Lung (tissue), 12 donors: ENCODE results near the gene C19orf47. TPM values are rescaled to one million over a fixed set of nuclear protein-coding genes. Genes with fewer than 3 reads are reported as not detected.

Experiments
- ATAC-seq: fragments of 200-7000 bp; cut with Tn5 transposase; one replicate; pipeline ENCODE4 v1.9.1; 2020; ENCODE audit warnings: moderate number of reproducible peaks; ENCODE audit not compliant: insufficient read depth, low FRiP score
- DNase-seq, 3 donors: peaks; one replicate each; pipeline ENCODE4 v3.0.0-alpha.2; 2013 to 2017
- H3K27ac ChIP-seq, 2 donors: one replicate each; pipeline ENCODE4 v1.5.1; 2013; ENCODE audit warnings: mild to moderate bottlenecking in 2 of 2, moderate library complexity in 2 of 2, control low read depth in 1 of 2, inconsistent platforms in 1 of 2, low read depth in 1 of 2, low read length in 1 of 2
- H3K27me3 ChIP-seq, 3 donors: one replicate each; pipeline ENCODE4 v1.5.1; 2013; ENCODE audit warnings: low read length in 2 of 3; ENCODE audit not compliant: control insufficient read depth in 3 of 3, insufficient read depth in 3 of 3
- H3K36me3 ChIP-seq, 4 donors: one replicate each; pipeline ENCODE4 v1.5.1; 2013; ENCODE audit warnings: low read length in 4 of 4, mild to moderate bottlenecking in 1 of 4, moderate library complexity in 1 of 4; ENCODE audit not compliant: control insufficient read depth in 4 of 4, insufficient read depth in 4 of 4
- H3K4me1 ChIP-seq, 5 donors: one replicate each; pipeline ENCODE4 v1.5.1; 2013; ENCODE audit warnings: low read length in 5 of 5, mild to moderate bottlenecking in 2 of 5, moderate library complexity in 1 of 5; ENCODE audit not compliant: control insufficient read depth in 5 of 5, insufficient read depth in 5 of 5
- H3K4me3 ChIP-seq: one replicate; pipeline ENCODE4 v1.5.1; 2013; ENCODE audit warnings: mild to moderate bottlenecking, control low read depth, moderate library complexity
- H3K9ac ChIP-seq, 2 donors: one replicate each; pipeline ENCODE4 v1.5.1; 2013; ENCODE audit warnings: low read length in 2 of 2, control low read depth in 1 of 2; ENCODE audit not compliant: insufficient read depth in 1 of 2
- H3K9me3 ChIP-seq, 4 donors: one replicate each; pipeline ENCODE4 v1.5.1; 2013; ENCODE audit warnings: low read length in 3 of 4, mild to moderate bottlenecking in 1 of 4, moderate library complexity in 1 of 4; ENCODE audit not compliant: control insufficient read depth in 4 of 4, insufficient read depth in 3 of 4
- WGBS, 2 donors: extraction: QIAGEN DNeasy Blood & Tissue Kit; methylation state at CpG; one replicate each; pipeline ENCODE4 v1.1.7; 2013; 5-methylcytosine and 5-hydroxymethylcytosine counted together
- polyA plus RNA-seq, 2 donors: library from polyadenylated mRNA; stranded (reverse); fragments of 200-250 nt; gene quantifications; one replicate each; pipeline ENCODE4 v1.2.1, GENCODE V29; 2013
- total RNA-seq, 2 donors: library from RNA; depleted of rRNA in 1 of 2; stranded (reverse); fragments of >200 nt in 1 of 2; gene quantifications; one replicate each; pipeline ENCODE4 v1.2.1, GENCODE V29; 2014 to 2021
- TF ChIP-seq, protein P1 (sequence below): IDR thresholded peaks from 2 replicates; pipeline ENCODE4 v1.5.1; 2012; ENCODE audit warnings: mild to moderate bottlenecking; ENCODE audit errors: control extremely low read depth, extremely low read depth
- donor health status: control.
- donor health status: control.
- donor health status: Bipolar disorder and iron deficiency.
- donor health status: healthy.
- donor health status: DM: yes; HTN: yes; CAD: no.

The C19orf47 gene
- total and polyA plus RNA-seq, 4 donors = 9.8 to 26.3 (median 14.9) TPM

DNA sequence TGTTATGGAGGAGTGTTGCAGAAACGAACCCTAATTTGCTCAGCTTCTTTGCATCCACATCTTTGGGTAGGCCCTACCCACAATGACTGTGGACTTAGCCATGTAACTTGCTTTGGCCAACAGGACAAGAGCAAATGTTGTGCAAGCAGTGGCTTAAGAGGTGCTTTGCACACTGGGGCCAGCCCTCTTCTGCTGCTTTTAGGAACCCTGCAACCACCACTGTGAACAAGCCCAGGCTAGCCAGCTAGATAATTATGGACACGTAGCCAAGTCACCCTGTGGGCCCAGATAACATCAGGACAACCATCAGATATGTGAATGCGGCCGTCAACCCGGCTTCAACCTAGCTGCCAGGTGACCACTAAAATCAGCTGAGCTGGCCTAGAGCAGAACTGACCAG lies 17.1 kb downstream of the C19orf47 start:
- Histone ChIP-seq H3K27ac (peak overlapping the region in 1 of 2 donors; percentile 60), H3K9ac (no peak overlapping the region), H3K27me3 (no peaks in the 10 kb centered on the region), H3K9me3 (no peaks in the 10 kb centered on the region), H3K36me3 (peaks cover 22 to 50% (median 44%) of the 10 kb centered on the region in 4 donors), H3K4me1 (no peaks in the 10 kb centered on the region), H3K4me3 (no peak overlapping the region)
- ATAC-seq = no peak
- TF ChIP-seq, protein P1, sequence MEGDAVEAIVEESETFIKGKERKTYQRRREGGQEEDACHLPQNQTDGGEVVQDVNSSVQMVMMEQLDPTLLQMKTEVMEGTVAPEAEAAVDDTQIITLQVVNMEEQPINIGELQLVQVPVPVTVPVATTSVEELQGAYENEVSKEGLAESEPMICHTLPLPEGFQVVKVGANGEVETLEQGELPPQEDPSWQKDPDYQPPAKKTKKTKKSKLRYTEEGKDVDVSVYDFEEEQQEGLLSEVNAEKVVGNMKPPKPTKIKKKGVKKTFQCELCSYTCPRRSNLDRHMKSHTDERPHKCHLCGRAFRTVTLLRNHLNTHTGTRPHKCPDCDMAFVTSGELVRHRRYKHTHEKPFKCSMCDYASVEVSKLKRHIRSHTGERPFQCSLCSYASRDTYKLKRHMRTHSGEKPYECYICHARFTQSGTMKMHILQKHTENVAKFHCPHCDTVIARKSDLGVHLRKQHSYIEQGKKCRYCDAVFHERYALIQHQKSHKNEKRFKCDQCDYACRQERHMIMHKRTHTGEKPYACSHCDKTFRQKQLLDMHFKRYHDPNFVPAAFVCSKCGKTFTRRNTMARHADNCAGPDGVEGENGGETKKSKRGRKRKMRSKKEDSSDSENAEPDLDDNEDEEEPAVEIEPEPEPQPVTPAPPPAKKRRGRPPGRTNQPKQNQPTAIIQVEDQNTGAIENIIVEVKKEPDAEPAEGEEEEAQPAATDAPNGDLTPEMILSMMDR = no peak
- 73 to 89% methylated on average over 5 of the region's 5 CpGs for WGBS, 2 donors
- DNase-seq = no peak

DNA sequence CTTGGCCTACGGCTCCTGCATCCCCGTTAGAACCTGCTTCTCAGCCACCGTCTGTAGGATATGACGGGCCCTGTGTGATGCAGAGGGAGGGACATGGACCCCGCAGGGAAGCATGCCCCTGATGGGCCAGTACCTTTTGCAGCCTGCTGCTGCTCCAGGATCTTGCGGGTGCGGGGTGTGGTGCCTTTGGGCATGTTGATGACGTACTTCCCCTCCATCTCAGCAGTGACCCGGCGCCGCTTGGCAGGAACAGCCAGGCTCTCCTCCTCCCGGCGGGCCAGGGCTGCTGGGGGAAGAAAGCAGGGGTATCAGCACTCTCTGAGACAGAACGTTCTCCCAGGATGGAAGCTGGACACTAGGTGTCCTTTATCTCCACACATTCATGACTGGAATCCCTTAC lies 22.0 kb downstream of the C19orf47 start:
- no peak overlapping the region for H3K4me3 ChIP-seq
- WGBS, 2 donors = 94 to 96% methylated on average over 14 of the region's 14 CpGs
- no peak overlapping the region for H3K9ac ChIP-seq
- H3K4me1 ChIP-seq = no peaks in the 10 kb centered on the region
- no peaks in the 10 kb centered on the region for H3K27me3 ChIP-seq
- peaks cover 37 to 67% (median 46%) of the 10 kb centered on the region in 4 donors for H3K36me3 ChIP-seq
- TF ChIP-seq, protein P1 = no peak
- H3K9me3 ChIP-seq = no peaks in the 10 kb centered on the region
- no peak for DNase-seq
- no peak for ATAC-seq
- H3K27ac ChIP-seq = no peak overlapping the region

DNA sequence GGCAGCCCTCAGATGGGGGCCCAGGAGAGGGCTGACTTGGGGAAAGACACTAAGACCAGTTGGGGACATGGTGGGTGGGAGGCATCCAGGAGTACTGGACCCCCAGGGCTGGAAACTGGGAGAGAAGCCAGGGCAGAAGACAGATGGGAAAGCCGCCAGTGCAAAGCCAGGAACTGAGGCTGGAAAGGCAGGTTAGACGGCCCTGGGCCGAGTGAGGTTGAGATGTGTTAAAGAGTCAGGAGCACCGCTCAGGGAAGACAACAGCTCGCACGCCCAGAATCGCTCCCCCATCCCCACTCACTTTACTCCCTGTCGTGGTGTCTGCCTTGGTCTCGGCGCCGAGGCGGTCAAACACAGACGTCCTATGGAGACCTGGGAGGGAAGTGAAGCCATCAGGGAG lies 24.5 kb downstream of the C19orf47 start:
- TF ChIP-seq, protein P1 = no peak
- no peak for ATAC-seq
- Histone ChIP-seq H3K4me3 (no peak overlapping the region), H3K27ac (no peak overlapping the region), H3K36me3 (peaks cover 24 to 67% (median 35%) of the 10 kb centered on the region in 4 donors), H3K9me3 (no peaks in the 10 kb centered on the region), H3K4me1 (no peaks in the 10 kb centered on the region), H3K27me3 (no peaks in the 10 kb centered on the region), H3K9ac (no peak overlapping the region)
- no peak for DNase-seq
- 94 to 96% methylated on average over 13 of the region's 13 CpGs for WGBS, 2 donors

DNA sequence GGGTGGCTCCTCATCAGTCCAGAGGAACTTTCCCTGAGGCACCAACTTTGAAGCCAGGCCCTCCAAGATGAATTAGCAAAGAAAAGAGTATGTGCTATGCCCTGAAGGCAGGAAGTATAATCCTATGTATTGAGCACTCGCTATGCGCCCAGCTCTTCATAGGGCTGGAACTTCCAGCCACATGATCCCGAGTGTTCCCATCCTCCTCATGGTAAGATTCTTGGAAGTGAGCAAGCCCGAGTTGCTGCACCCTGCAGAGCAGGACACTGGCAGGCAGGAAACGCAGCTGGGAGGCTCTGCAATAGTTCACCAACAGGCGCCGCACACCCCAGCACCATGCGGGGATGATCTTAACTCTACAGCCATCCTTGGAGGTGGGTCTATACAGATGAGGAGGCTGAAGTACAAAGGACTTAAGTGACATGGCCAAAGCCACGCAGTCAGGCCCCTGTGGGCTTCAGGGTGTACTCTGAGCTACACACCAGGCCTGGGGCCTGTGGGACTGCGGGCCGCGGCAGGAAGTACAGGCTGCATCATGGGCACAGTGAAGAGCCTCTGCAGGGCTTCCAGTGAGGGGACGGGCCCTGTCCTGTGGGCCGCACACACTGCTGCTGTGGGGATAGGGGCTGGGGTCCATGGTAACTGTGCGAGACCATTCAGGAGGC lies 25.1 kb downstream of the C19orf47 start:
- H3K36me3 ChIP-seq = peaks cover 22 to 64% (median 32%) of the 10 kb centered on the region in 4 donors
- H3K27me3 ChIP-seq = no peaks in the 10 kb centered on the region
- TF ChIP-seq, protein P1 = no peak
- no peaks in the 10 kb centered on the region for H3K9me3 ChIP-seq
- no peak for ATAC-seq
- no peak overlapping the region for H3K27ac ChIP-seq
- 96 to 97% methylated on average over 15 of the region's 15 CpGs for WGBS, 2 donors
- no peaks in the 10 kb centered on the region for H3K4me1 ChIP-seq
- H3K9ac ChIP-seq = no peak overlapping the region
- no peak for DNase-seq
- no peak overlapping the region for H3K4me3 ChIP-seq
